ENCODE measurements around the gene CFAP20DC. TPM values are rescaled to one million over a fixed set of nuclear protein-coding genes. Genes with fewer than 3 reads are reported as not detected.

The CFAP20DC gene
- polyA plus RNA-seq, 2 of the 4 experiments (the other 2 are of a cell fraction): 2.5 to 6.0 TPM

DNA sequence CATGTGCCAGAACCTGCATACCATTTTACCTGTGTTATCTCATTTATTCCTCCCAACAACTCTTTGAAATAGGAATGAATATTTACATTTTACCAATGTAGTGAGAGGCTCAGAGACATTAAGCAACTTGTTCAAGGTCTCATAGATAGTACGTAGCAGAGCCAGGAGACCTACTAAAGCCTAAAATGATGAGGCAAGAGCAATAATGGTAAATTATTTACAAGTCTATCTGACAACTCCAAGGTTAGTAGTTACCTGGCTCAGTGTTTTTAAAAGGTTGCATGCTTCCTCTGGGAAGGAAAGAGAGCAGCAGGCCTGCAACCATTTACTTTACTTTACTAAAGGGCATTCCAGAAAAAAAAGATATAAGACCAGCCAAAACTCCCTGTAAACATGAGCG lies 103.0 kb downstream of the CFAP20DC start:
- TF ChIP-seq CHD2 (IDR thresholded peaks at IDR 0.05; ENCODE audit: low read length, partially characterized antibody) (no peak), HOXB13 (CRISPR knock-in tag; IDR thresholded peaks at IDR 0.05; ENCODE audit: low read depth) (no peak), FOSL2 (IDR thresholded peaks at IDR 0.05) (no peak), FOSL2 (CRISPR knock-in tag; IDR thresholded peaks at IDR 0.05) (no peak), RAD21 (conservative IDR thresholded peaks at IDR 0.05 in 1 of 2, IDR thresholded peaks at IDR 0.05 in 1 of 2) (no peak), PHF8 (IDR thresholded peaks at IDR 0.05; ENCODE audit: borderline replicate concordance, low read depth) (no peak), MYC (IDR thresholded peaks at IDR 0.05; ENCODE audit: borderline replicate concordance, low read length) (no peak), RARB (CRISPR knock-in tag; IDR thresholded peaks at IDR 0.05) (no peak), ZC3H11A (IDR thresholded peaks at IDR 0.05) (no peak), POLR2AphosphoS2 (conservative IDR thresholded peaks at IDR 0.05; ENCODE audit: low read length) (no peak), KDM5A (IDR thresholded peaks at IDR 0.05) (no peak), EHF (CRISPR knock-in tag; IDR thresholded peaks at IDR 0.05) (no peak), TP53 (CRISPR knock-in tag; IDR thresholded peaks at IDR 0.05) (no peak), CEBPB (IDR thresholded peaks at IDR 0.05) (no peak), NPAS2 (CRISPR knock-in tag; IDR thresholded peaks at IDR 0.05; ENCODE audit: borderline replicate concordance) (no peak), CBX8 (IDR thresholded peaks at IDR 0.05) (no peak), HES2 (IDR thresholded peaks at IDR 0.05) (no peak), ZSCAN20 (CRISPR knock-in tag; IDR thresholded peaks at IDR 0.05) (no peak), RFX5 (IDR thresholded peaks at IDR 0.05) (no peak)
- TF ChIP-seq, protein P1, sequence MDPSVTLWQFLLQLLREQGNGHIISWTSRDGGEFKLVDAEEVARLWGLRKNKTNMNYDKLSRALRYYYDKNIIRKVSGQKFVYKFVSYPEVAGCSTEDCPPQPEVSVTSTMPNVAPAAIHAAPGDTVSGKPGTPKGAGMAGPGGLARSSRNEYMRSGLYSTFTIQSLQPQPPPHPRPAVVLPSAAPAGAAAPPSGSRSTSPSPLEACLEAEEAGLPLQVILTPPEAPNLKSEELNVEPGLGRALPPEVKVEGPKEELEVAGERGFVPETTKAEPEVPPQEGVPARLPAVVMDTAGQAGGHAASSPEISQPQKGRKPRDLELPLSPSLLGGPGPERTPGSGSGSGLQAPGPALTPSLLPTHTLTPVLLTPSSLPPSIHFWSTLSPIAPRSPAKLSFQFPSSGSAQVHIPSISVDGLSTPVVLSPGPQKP (IDR thresholded peaks at IDR 0.05; ENCODE audit: low read depth, low read length): no peak
- TF ChIP-seq, protein P2, sequence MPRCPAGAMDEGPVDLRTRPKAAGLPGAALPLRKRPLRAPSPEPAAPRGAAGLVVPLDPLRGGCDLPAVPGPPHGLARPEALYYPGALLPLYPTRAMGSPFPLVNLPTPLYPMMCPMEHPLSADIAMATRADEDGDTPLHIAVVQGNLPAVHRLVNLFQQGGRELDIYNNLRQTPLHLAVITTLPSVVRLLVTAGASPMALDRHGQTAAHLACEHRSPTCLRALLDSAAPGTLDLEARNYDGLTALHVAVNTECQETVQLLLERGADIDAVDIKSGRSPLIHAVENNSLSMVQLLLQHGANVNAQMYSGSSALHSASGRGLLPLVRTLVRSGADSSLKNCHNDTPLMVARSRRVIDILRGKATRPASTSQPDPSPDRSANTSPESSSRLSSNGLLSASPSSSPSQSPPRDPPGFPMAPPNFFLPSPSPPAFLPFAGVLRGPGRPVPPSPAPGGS (IDR thresholded peaks at IDR 0.05): no peak
- no peak overlapping the region for H3K4me3 ChIP-seq
- ATAC-seq (no peak), DNase-seq (ENCODE audit: low read depth in 1 of 2, low spot score in 1 of 2) (no peak), FAIRE-seq (no peak)
- H3K4me2 ChIP-seq: no peak overlapping the region
- POLR2A ChIA-PET: no interaction called here
- H3K4me1 ChIP-seq: no peaks in the 10 kb centered on the region
- 55% methylated on average over 2 of the region's 2 CpGs for WGBS (ENCODE audit: missing lambda C conversion rate)
- no peaks in the 10 kb centered on the region for H3K9me3 ChIP-seq
- no peak overlapping the region for H3K27ac ChIP-seq
- CTCF ChIA-PET: no interaction called here

- no peak for DNase-seq (ENCODE audit: low read depth in 1 of 2, low spot score in 1 of 2)
- Histone ChIP-seq H3K4me2 (no peak overlapping the region), H3K27ac (no peak overlapping the region), H3K4me3 (no peak overlapping the region), H3K9me3 (no peaks in the 10 kb centered on the region), H3K4me1 (no peaks in the 10 kb centered on the region)
- TF ChIP-seq MAX (IDR thresholded peaks at IDR 0.05) (no peak), HES2 (IDR thresholded peaks at IDR 0.05) (no peak), JUN (IDR thresholded peaks at IDR 0.05) (no peak), HOXA7 (CRISPR knock-in tag; IDR thresholded peaks at IDR 0.05) (no peak), SREBF2 (IDR thresholded peaks at IDR 0.05) (no peak)
- TF ChIP-seq, protein P3, sequence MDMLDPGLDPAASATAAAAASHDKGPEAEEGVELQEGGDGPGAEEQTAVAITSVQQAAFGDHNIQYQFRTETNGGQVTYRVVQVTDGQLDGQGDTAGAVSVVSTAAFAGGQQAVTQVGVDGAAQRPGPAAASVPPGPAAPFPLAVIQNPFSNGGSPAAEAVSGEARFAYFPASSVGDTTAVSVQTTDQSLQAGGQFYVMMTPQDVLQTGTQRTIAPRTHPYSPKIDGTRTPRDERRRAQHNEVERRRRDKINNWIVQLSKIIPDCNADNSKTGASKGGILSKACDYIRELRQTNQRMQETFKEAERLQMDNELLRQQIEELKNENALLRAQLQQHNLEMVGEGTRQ (IDR thresholded peaks at IDR 0.05): no peak
- TF ChIP-seq, protein P4, sequence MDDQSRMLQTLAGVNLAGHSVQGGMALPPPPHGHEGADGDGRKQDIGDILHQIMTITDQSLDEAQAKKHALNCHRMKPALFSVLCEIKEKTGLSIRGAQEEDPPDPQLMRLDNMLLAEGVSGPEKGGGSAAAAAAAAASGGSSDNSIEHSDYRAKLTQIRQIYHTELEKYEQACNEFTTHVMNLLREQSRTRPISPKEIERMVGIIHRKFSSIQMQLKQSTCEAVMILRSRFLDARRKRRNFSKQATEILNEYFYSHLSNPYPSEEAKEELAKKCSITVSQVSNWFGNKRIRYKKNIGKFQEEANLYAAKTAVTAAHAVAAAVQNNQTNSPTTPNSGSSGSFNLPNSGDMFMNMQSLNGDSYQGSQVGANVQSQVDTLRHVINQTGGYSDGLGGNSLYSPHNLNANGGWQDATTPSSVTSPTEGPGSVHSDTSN (IDR thresholded peaks at IDR 0.05): no peak
- ATAC-seq: no peak
- CTCF ChIA-PET: no interaction called here
- no peak for FAIRE-seq
- WGBS (ENCODE audit: missing lambda C conversion rate): 77% methylated on average over 2 of the region's 2 CpGs
- POLR2A ChIA-PET: no interaction called here
Observed at GRCh38 chr3:58938057-58938456, 111.8 kb downstream of the CFAP20DC start.

Measured in A549 (cell line).